Suppressor macrophage (primary cell): ENCODE results near the gene POLA1.

Experiments
- DNase-seq, 4 experiments: peaks; one replicate each; pipeline ENCODE4 v3.0.0-alpha.2; 2020 to 2022

The POLA1 gene

GRCh38 chrX:25043192-25043591 lies 349.5 kb downstream of the POLA1 start:
- peak in 2 of 4 experiments; percentile 14 to 31 for DNase-seq
